HG03097 (cell line): Measurements from ENCODE around the gene SH2D1B.

ENCODE experiments used
- ATAC-seq: cut with Tn5 transposase; IDR thresholded peaks from one replicate; pipeline ENCODE4 v1.9.1; 2021; ENCODE audit not compliant: unreplicated experiment, low FRiP score

The SH2D1B gene

DNA sequence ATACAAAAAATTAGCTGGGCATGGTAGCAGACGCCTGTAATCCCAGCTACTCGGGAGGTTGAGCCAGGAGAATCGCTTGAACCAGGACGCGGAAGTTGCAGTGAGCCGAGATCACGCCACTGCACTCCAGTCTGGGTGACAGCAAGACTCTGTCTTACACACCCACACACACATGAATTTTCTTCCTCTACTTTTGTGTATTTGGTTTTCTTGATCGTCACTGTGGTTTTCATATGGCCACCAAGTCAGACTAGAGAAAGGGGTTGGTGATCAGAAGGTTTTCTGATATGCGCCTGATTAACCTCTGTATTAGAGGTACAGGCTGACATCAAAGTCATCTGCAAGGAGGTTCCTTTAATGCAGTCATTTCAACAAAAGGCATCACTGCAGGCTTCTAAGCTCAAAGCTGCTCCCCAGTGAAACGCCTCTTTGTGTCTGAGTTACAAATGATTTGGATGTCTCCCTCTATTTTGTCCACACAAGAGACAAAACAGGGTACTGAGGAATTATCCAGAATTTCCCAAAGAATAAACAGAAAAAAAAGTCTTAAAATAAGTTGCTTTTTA lies 11.1 kb downstream of the SH2D1B start:
- ATAC-seq: no peak

- ATAC-seq: no peak
Measured at GRCh38 chr1:162398999-162399580, 12.8 kb downstream of the SH2D1B start.

DNA sequence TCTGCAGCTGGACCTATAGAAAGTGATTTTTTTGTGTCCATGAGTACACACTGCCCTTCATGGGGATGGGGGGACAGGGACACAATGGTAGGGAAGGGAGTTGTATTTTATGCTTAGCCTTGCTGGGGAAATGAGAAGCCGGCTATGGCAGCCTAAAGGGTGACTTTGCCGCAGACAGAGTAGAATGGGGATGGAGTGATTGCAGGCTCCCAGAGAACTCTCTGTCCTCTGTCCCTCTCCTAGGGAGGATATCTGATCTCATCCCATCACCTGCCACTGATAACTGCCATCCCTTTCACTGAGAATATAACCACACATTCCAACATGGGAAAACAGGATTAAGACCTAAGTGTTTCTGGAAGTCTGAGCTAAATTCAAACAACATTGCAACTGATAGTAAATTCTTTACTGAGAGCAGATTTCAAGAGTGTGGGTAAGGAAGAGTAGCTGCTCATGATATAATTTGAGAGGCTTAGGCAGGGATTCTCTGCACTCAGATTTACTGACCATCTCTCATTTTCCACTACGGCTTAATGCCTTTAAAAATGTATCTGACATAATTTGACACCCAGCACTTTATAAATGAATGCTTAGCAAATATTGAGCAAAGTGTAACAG lies 13.9 kb downstream of the SH2D1B start:
- no peak for ATAC-seq

DNA sequence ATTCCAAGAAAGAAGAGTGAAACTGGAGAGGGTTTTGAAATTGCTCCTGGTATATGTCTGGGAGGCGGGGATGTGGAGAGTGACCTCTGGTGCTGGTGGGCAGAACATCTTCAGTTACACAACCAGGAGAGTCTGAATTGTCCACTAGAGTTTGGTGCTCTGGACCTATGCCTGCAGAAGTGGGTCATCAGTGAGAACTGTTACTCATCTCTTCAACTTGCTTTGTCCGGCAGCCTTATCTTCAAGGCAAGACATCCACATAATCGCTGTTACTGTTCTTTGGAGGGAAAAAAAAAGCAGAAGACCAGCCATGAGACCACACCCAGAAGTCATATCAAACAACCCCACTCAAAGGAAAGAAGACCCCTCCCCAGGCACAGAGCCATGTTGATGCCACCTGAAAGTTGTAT lies 14.9 kb downstream of the SH2D1B start:
- ATAC-seq: no peak

- no peak for ATAC-seq
Measured at GRCh38 chr1:162396201-162396906, 15.6 kb downstream of the SH2D1B start.

DNA sequence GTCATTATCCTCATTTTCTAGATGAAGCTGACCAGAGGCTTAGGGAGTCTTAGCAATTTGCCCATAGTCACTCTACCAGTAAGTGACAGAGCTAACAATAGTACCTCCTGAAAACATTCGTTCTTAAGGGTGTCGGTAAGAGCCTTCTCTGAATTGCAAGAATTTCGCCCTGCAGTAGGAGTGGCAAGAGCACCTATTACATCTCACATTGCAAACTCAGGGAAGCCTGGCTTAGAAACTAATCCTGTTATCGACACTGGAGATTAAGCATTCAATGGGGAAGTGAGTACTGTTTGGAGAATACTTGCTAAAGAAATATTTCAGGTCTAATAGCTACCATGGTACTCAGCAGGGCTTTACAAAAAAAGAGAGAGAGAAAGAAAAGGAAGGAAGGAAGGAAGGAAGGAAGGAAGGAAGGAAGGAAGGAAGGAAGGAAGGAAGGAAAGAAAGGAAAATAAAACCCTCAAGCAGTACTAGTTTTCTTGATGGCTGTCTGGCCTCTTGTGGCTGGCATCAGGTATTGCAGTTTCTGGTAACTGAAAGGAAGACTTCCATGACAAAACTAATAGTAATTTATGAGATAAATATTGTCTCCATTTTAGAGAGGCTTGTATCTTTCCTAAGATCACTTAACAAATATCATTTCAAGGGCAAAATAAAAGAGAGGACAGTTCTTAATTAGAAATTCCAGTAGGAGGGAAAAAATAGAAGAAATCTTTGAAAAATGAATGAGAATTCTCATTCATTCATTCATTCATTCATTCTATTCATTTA lies 20.0 kb downstream of the SH2D1B start:
- ATAC-seq: no peak

- ATAC-seq: no peak
Measured at GRCh38 chr1:162390396-162391185, 21.3 kb downstream of the SH2D1B start.

DNA sequence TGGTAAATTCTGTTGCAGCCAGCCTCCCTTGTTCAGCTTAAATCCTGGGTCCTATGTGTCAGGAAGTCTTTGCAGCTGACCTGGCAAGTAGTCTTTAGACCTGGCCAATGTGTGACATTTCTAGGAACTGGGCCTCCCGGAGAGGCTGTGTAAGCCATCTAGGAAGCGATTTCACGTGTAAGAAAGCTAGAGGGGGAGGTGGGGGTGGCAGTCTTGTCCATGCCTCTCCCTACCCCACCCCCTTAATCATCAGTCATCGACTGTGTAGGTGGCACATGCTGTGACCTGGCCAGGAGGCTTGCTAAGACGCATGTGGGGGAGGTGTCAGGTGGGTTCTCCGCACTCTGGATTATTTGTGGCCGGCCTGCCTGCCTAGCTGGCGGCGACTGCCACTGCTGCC lies 22.0 kb downstream of the SH2D1B start:
- ATAC-seq: no peak

GRCh38 chr1:162389021-162389818 lies 22.7 kb downstream of the SH2D1B start:
- ATAC-seq: no peak

DNA sequence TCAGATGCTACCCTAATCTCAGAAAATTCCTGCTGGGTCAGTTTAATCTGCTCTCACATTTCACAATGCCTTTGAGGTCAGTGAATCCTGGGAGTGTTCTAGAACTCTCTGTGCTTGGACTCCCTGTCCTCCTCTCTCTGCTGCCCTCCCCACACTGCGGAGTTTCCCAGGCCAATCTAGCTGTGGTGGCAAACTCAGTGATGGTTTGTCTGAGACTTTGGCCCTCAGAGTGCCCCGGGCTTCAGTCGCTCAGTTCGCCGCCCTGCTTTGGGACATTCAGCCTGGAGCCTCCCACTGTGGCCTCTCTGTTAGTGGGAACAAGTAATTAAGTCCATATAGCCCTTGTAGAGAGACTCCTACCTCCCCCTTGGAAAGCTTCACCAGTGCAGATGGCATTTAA lies 23.3 kb downstream of the SH2D1B start:
- ATAC-seq: no peak

DNA sequence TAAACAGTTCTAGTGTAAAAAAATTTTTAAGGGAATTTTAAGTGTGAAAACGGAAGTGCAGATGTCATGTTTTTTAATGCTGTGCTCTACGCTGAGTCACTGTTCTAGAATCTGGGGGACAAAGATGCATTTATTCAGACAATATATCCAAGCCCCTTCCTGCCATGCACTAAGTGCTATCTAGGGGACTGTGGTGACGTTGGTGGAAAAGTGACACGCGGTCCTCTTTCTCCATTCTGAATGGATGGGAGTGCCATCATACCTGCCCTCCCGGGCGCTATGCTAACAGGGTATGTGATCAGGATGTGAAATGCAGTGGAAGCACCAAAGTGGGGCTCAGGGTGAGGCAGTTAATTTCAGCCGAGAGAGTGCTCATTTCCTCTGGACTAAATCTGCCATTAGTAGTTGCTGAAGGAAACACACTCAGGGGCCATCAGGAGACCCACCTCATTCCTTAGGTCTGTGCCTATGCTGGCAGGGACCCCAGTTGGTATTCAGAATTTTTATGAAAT lies 23.8 kb downstream of the SH2D1B start:
- no peak for ATAC-seq

- no peak for ATAC-seq
Measured at GRCh38 chr1:162387226-162388082, 24.5 kb downstream of the SH2D1B start.

- no peak for ATAC-seq
Measured at GRCh38 chr1:162386292-162387225, 25.4 kb downstream of the SH2D1B start.

DNA sequence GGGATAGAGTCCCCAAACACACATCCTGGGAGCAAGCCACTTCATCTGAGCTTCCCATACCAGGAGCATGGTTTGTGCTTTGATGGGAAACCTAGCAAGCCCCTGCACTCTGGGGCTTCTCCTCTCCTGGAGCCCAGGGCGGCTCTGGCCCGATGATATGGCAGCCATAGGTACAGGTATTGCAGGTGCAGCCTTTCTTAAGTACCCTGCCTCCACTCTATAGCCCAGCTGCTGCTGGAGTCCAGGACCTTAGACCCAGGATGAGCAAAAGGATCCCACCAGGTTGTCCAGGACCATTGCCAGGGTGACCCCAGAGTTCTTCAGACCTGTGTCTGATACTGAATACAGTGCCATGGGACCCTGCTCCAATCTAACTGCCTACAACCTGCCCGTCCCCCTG lies 26.2 kb downstream of the SH2D1B start:
- no peak for ATAC-seq

GRCh38 chr1:162385280-162385623 lies 26.7 kb downstream of the SH2D1B start:
- ATAC-seq: no peak

DNA sequence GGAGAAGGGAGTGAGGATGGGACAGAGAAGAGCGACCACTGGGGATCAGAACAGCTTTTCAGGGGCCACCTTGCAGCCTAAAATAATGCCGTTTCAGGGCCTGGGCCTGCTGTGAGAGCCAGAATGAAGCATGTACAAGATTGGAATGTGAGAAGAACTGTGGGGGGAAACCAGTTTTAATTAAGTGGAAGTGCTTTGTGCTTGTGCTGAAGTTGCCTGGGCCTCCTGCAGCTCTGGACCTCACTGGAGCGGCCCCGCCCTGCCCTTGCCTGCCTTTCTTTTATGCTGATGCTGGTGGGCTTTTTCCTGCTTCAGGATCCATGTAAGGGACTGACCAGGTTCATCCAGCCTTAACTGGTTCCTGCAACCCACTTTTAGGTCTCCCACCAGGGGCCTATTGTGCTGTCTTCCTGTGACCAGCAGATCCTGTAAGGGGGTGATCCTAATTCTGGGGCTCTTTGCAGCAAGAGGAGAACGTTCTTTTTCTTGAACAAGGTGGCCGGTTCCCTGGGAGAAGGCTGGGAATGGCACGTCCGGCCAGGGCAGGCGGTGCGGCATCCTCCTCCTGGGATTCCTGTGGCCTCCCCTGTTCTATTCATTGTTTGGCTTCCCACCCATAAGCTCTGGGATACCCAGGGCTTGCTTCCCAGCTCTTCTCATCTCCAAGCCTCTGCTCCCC lies 27.2 kb downstream of the SH2D1B start:
- ATAC-seq: no peak

GRCh38 chr1:162384116-162384515 lies 27.8 kb downstream of the SH2D1B start:
- no peak for ATAC-seq
